Stomach smooth muscle (tissue), 2 donors: ENCODE measurements around the gene ACSL6.

Source experiments
- H3K27ac ChIP-seq: one replicate; pipeline ENCODE4 v1.7.0; 2013; ENCODE audit warnings: mild to moderate bottlenecking, low read length, inconsistent platforms
- H3K27me3 ChIP-seq, 2 donors: one replicate each; pipeline ENCODE4 v1.7.0; 2013; ENCODE audit warnings: low read length in 2 of 2; ENCODE audit not compliant: insufficient read depth in 2 of 2, control insufficient read depth in 1 of 2
- H3K36me3 ChIP-seq, 2 donors: one replicate each; pipeline ENCODE4 v1.7.0; 2013; ENCODE audit warnings: low read length in 2 of 2; ENCODE audit not compliant: control insufficient read depth in 2 of 2, insufficient read depth in 2 of 2
- H3K4me1 ChIP-seq: one replicate; pipeline ENCODE4 v1.7.0; 2013; ENCODE audit warnings: low read length; ENCODE audit not compliant: control insufficient read depth, insufficient read depth
- H3K4me3 ChIP-seq, 2 donors: one replicate each; pipeline ENCODE4 v1.7.0; 2013; ENCODE audit warnings: low read length in 2 of 2
- H3K9ac ChIP-seq, 2 donors: one replicate each; pipeline ENCODE4 v1.7.0; 2013; ENCODE audit warnings: low read length in 2 of 2, mild to moderate bottlenecking in 1 of 2
- H3K9me3 ChIP-seq, 2 donors: one replicate each; pipeline ENCODE4 v1.7.0; 2013; ENCODE audit warnings: low read length in 2 of 2; ENCODE audit not compliant: control insufficient read depth in 2 of 2
- donor health status: healthy.
- donor health status: Pancreatic carcinoma.

ACSL6 gene

DNA sequence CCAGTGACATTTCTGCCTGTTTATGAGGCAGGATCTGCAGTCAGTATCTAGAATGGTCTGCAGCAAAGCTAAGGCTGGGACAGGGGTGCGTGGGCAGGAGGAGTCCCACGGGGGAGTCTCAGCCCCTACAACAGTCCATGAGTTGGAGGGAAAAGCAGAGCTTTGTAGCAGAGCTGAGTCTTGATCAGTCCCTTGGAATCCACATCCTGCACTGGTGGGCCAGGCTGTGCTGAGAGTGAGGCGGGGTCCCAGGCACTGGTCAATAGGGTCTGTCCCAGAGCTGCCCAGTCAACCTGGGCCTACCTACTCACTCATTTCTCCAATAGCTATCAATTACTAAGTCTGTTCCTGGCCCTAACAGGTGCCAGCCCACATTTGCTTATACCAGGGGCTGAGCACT, 5.9 kb downstream of the ACSL6 start:
- no peaks in the 10 kb centered on the region for H3K36me3 ChIP-seq
- H3K4me1 ChIP-seq, result peaks cover 6% of the 10 kb centered on the region
- H3K9ac ChIP-seq, result no peak overlapping the region
- H3K27ac ChIP-seq, result no peak overlapping the region
- H3K9me3 ChIP-seq, result no peaks in the 10 kb centered on the region
- peaks cover under 1 to 6% of the 10 kb centered on the region in 2 donors for H3K27me3 ChIP-seq
- H3K4me3 ChIP-seq, result no peak overlapping the region

- peaks cover 9% of the 10 kb centered on the region for H3K4me1 ChIP-seq
- H3K9me3 ChIP-seq, result no peaks in the 10 kb centered on the region
- no peak overlapping the region for H3K4me3 ChIP-seq
- no peaks in the 10 kb centered on the region for H3K36me3 ChIP-seq
- H3K9ac ChIP-seq, result no peak overlapping the region
- peaks cover 0 to 6% of the 10 kb centered on the region in 2 donors for H3K27me3 ChIP-seq
- no peak overlapping the region for H3K27ac ChIP-seq
Measured at GRCh38 chr5:132003982-132004381, 7.5 kb downstream of the ACSL6 start.

DNA sequence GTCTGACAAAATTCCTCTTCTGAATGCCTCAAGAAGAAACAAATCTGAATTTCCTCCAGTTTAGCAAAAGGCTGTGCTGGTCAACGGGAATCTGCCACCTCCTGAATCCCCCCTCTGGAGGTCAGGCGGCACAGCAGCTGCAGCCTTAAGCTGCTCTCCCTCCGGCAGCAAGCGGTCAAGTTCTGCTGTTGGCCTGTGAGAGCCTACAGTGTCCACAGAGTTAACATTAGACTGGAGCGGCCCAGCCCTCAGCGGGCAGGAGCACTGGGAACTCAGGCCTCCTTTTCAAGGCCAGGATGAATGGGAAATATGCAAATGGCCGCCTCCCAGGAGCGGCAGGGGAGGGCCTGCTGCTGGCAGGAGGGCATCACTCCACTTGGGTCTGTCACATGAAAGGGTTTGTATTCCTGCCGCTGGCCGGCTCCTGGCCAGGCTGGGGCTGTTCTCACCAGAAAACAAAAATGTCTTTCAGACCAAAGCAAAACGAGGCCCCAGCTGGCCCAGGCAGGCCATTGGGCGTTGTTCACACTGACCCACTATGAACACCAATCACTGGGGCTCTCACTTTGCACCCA, 8.2 kb downstream of the ACSL6 start:
- peaks cover 9% of the 10 kb centered on the region for H3K4me1 ChIP-seq
- no peak overlapping the region for H3K4me3 ChIP-seq
- no peaks in the 10 kb centered on the region for H3K9me3 ChIP-seq
- H3K27ac ChIP-seq, result no peak overlapping the region
- H3K36me3 ChIP-seq, result no peaks in the 10 kb centered on the region
- H3K27me3 ChIP-seq, result no peaks in the 10 kb centered on the region
- no peak overlapping the region for H3K9ac ChIP-seq

- no peaks in the 10 kb centered on the region for H3K36me3 ChIP-seq
- peaks cover 7% of the 10 kb centered on the region for H3K4me1 ChIP-seq
- no peaks in the 10 kb centered on the region for H3K27me3 ChIP-seq
- H3K9me3 ChIP-seq, result no peaks in the 10 kb centered on the region
- no peak overlapping the region for H3K9ac ChIP-seq
- no peak overlapping the region for H3K27ac ChIP-seq
- H3K4me3 ChIP-seq, result no peak overlapping the region
Measured at GRCh38 chr5:132002757-132003156, 8.7 kb downstream of the ACSL6 start.

DNA sequence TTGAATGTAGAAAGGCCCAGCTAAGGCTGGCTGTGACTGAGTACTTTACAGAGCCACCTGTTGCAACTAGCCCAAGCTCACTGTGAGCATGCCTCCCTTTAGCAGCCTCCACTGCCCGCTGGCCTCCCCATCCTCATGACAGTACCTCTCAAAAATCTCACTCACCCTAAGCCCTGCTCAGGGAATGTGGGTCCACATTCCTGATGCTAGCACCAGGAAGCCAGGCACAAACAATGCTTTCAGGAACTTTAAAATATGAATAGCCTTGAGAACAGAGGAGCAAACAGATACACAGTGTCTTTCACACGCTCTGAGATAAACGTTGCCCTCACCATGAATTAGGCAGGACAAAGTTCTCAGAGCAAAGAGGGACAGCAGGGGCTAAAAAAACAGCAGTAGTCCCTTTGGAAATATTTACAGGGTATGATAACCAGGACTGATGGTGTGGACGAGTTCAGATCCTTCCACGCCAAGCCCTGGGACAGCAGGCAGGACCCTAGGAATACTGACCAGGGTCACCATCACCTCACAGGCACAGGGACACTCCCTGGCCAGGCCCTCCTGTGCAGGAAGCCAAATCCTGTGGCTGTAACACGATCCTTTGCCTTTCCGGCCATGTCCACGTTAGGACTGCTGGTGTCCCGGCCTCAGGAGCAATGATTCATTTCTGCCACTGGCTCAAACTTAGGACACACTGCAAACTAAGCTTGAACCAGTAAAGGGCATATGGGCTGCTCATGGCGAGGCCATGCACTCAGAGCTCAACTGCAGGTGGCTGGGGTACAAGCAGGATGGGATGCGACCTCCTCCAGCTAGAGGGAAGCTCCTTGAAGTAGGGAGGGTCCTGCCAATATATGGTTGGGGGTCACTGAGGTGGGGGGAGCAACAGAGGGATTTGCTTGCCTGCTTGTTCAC, 9.6 kb downstream of the ACSL6 start:
- Histone ChIP-seq H3K27ac (no peak overlapping the region), H3K4me3 (no peak overlapping the region), H3K9ac (no peak overlapping the region), H3K4me1 (peaks cover 4% of the 10 kb centered on the region), H3K36me3 (no peaks in the 10 kb centered on the region), H3K27me3 (no peaks in the 10 kb centered on the region), H3K9me3 (no peaks in the 10 kb centered on the region)

GRCh38 chr5:132000677-132001453, 10.6 kb downstream of the ACSL6 start:
- no peaks in the 10 kb centered on the region for H3K36me3 ChIP-seq
- H3K27me3 ChIP-seq, result no peaks in the 10 kb centered on the region
- peaks cover 4% of the 10 kb centered on the region for H3K4me1 ChIP-seq
- H3K27ac ChIP-seq, result no peak overlapping the region
- H3K9ac ChIP-seq, result no peak overlapping the region
- H3K4me3 ChIP-seq, result no peak overlapping the region
- no peaks in the 10 kb centered on the region for H3K9me3 ChIP-seq

DNA sequence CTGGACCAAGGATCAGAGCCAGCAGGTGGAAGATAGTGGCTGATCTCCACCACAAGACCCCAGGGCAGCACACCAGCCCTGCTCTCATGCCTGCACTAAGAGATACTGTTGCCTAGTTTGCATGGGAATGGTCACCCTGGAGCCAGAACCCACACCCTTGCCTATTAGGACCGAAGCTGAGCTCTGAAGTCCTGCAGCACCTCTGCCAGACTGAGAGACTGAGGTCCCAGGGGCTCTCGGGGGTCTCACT, 11.3 kb downstream of the ACSL6 start:
- no peaks in the 10 kb centered on the region for H3K27me3 ChIP-seq
- H3K27ac ChIP-seq, result no peak overlapping the region
- peaks cover 4% of the 10 kb centered on the region for H3K4me1 ChIP-seq
- H3K9ac ChIP-seq, result no peak overlapping the region
- H3K9me3 ChIP-seq, result no peaks in the 10 kb centered on the region
- no peaks in the 10 kb centered on the region for H3K36me3 ChIP-seq
- no peak overlapping the region for H3K4me3 ChIP-seq

- Histone ChIP-seq H3K27ac (no peak overlapping the region), H3K27me3 (no peaks in the 10 kb centered on the region), H3K9ac (no peak overlapping the region), H3K36me3 (no peaks in the 10 kb centered on the region), H3K9me3 (no peaks in the 10 kb centered on the region), H3K4me1 (peaks cover 4% of the 10 kb centered on the region), H3K4me3 (no peak overlapping the region)
Measured at GRCh38 chr5:131999441-132000240, 11.8 kb downstream of the ACSL6 start.

- Histone ChIP-seq H3K36me3 (no peaks in the 10 kb centered on the region), H3K9me3 (no peaks in the 10 kb centered on the region), H3K4me1 (peaks cover 4% of the 10 kb centered on the region), H3K27ac (no peak overlapping the region), H3K4me3 (no peak overlapping the region), H3K27me3 (no peaks in the 10 kb centered on the region), H3K9ac (no peak overlapping the region)
Measured at GRCh38 chr5:131999041-131999440, 12.4 kb downstream of the ACSL6 start.

DNA sequence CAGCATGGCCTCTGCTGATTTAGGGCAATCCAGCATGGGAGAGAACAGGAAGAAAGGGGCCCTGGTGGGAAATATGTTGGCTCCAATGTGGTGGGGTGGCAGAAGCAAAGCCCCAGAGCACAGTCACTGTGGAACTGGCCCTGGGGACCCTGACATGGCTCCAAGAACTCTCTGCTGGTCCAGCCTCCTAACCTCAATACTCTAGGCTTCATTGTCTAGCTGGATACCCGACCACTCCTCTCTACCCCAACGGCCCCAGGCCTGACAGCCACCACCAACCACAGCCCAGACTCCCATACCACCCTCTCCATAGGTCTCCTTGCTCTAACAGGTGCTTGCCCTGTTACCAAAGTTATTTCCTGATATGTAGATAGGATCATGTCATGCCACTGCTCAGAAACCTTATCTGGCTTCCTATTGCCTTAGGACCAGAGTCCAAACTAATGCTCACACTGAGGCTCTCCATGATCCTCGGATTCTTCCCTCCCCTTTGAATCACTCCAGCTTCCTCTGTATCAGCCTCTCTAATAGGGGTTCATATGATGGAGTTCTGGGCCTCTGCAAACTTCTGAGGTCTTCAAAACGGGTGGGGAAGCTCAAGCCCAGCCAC, 12.9 kb downstream of the ACSL6 start:
- no peaks in the 10 kb centered on the region for H3K36me3 ChIP-seq
- peaks cover 4% of the 10 kb centered on the region for H3K4me1 ChIP-seq
- H3K4me3 ChIP-seq, result no peak overlapping the region
- no peak overlapping the region for H3K27ac ChIP-seq
- no peak overlapping the region for H3K9ac ChIP-seq
- no peaks in the 10 kb centered on the region for H3K9me3 ChIP-seq
- no peaks in the 10 kb centered on the region for H3K27me3 ChIP-seq
